OCI-LY3 (cell line): Measurements from ENCODE around the gene GABRA1.

Experiments used
- EZH2phosphoT487 ChIP-seq: fragments of 200-600 bp; shearing (Covaris generic); IDR thresholded peaks from 2 replicates; pipeline ENCODE4 v1.6.1; 2018; ENCODE audit warnings: antibody characterized with exemption, mixed run types, low read depth
- TF ChIP-seq, protein P1 (sequence below): fragments of 200-600, 300-600 bp; sonication (generic); IDR thresholded peaks from 2 replicates; pipeline ENCODE4 v1.5.1; 2014; ENCODE audit warnings: antibody characterized with exemption, low read length, low read depth

DNA sequence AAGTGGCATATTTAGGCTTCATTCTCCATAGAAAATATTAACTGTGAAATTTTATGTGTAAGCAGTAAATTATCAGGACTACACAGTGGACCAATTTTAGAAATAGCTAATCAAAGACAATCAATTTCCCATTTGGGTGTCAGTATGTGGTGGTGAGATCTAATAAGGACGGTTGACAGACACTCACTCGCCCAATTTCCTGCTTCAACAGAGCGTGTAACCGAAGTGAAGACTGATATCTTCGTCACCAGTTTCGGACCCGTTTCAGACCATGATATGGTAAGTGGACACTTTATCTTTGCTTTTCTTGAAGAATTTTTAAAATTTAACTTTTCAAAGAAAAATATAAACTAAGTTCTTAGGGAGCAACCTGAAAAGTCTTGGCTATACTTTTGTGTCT is 17.6 kb downstream of the GABRA1 start:
- TF ChIP-seq, protein P1, sequence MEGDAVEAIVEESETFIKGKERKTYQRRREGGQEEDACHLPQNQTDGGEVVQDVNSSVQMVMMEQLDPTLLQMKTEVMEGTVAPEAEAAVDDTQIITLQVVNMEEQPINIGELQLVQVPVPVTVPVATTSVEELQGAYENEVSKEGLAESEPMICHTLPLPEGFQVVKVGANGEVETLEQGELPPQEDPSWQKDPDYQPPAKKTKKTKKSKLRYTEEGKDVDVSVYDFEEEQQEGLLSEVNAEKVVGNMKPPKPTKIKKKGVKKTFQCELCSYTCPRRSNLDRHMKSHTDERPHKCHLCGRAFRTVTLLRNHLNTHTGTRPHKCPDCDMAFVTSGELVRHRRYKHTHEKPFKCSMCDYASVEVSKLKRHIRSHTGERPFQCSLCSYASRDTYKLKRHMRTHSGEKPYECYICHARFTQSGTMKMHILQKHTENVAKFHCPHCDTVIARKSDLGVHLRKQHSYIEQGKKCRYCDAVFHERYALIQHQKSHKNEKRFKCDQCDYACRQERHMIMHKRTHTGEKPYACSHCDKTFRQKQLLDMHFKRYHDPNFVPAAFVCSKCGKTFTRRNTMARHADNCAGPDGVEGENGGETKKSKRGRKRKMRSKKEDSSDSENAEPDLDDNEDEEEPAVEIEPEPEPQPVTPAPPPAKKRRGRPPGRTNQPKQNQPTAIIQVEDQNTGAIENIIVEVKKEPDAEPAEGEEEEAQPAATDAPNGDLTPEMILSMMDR: no peak
- TF ChIP-seq EZH2phosphoT487: no peak
